Mucosa of gallbladder (tissue), 1 donor: ENCODE results near the gene PLCD4. TPM values are rescaled to one million over a fixed set of nuclear protein-coding genes. Genes with fewer than 3 reads are reported as not detected.

Source experiments
- DNase-seq: peaks from one replicate; pipeline ENCODE4 v3.0.0-alpha.2; 2020; ENCODE audit warnings: low spot score
- total RNA-seq: library from RNA; stranded (reverse); gene quantifications from one replicate; pipeline ENCODE4 v1.2.1, GENCODE V29; 2021
- donor health status: DM: no; HTN: no; CAD: no.

The PLCD4 gene
- total RNA-seq = 0.49 TPM

GRCh38 chr2:218607436-218608115 lies at the start of gene PLCD4:
Gene PLCD4, plus strand, starts transcription at chr2:218607899. Its CDS starts 7,841 bp downstream, at chr2:218615740.
- no peak for DNase-seq

- DNase-seq = no peak
Measured at GRCh38 chr2:218557941-218558340, 49.8 kb upstream of the PLCD4 start.

GRCh38 chr2:218558986-218559385 lies 48.7 kb upstream of the PLCD4 start:
- DNase-seq = no peak

- no peak for DNase-seq
Measured at GRCh38 chr2:218564056-218564455, 43.6 kb upstream of the PLCD4 start.

- no peak for DNase-seq
Measured at GRCh38 chr2:218566296-218566695, 41.4 kb upstream of the PLCD4 start.

- no peak for DNase-seq
Measured at GRCh38 chr2:218567797-218568189, 39.9 kb upstream of the PLCD4 start.

GRCh38 chr2:218568190-218569037 lies 39.3 kb upstream of the PLCD4 start, which contains the start of the genes CNOT9 and USP37:
Gene CNOT9, plus strand, starts transcription at chr2:218568839. Its CDS starts 116 bp downstream, at chr2:218568955.
Gene USP37, minus strand, starts transcription at chr2:218568351. Its CDS starts 9,698 bp downstream, at chr2:218558653.
- DNase-seq = peak; percentile 100

GRCh38 chr2:218569038-218569431 lies 38.7 kb upstream of the PLCD4 start:
- peak; percentile 17 for DNase-seq

GRCh38 chr2:218569661-218570500 lies 37.8 kb upstream of the PLCD4 start:
- peak; percentile 17 for DNase-seq

- DNase-seq = no peak
Measured at GRCh38 chr2:218570850-218571249, 36.8 kb upstream of the PLCD4 start.

- DNase-seq = no peak
Measured at GRCh38 chr2:218576854-218577253, 30.8 kb upstream of the PLCD4 start.

GRCh38 chr2:218577482-218578220 lies 30.0 kb upstream of the PLCD4 start:
- no peak for DNase-seq

- DNase-seq = no peak
Measured at GRCh38 chr2:218578272-218578877, 29.3 kb upstream of the PLCD4 start.

GRCh38 chr2:218582076-218582475 lies 25.6 kb upstream of the PLCD4 start:
- no peak for DNase-seq

GRCh38 chr2:218583983-218584850 lies 23.5 kb upstream of the PLCD4 start:
- DNase-seq = no peak

GRCh38 chr2:218585541-218585940 lies 22.2 kb upstream of the PLCD4 start:
- no peak for DNase-seq

GRCh38 chr2:218605432-218605831 lies 2.3 kb upstream of the PLCD4 start:
- DNase-seq = peak; percentile 20

- no peak for DNase-seq
Measured at GRCh38 chr2:218615868-218616315, 8.2 kb downstream of the PLCD4 start.

GRCh38 chr2:218618102-218618860 lies 10.6 kb downstream of the PLCD4 start:
- no peak for DNase-seq
